BJ (cell line): ENCODE data around the gene CLC. TPM values are rescaled to one million over a fixed set of nuclear protein-coding genes. Genes with fewer than 3 reads are reported as not detected.

ENCODE experiments used
- CTCF ChIA-PET: fragments of 350-600 bp; formaldehyde crosslinking; extraction: SDS; loops from one replicate; lab custom pipeline; 2021; ENCODE audit warnings: antibody characterized with exemption, inconsistent platforms; lab: Yijun Ruan, JAX
- POLR2A ChIA-PET: fragments of 300-600 bp; sonication (Branson Sonifier 250); formaldehyde crosslinking; extraction: SDS; loops from one replicate; lab custom pipeline; 2021; ENCODE audit warnings: antibody characterized with exemption; lab: Charles Lee
- DNase-seq: peaks from one replicate; pipeline ENCODE4 v3.0.0-alpha.2; 2011; ENCODE audit warnings: low read depth
- H3K27me3 ChIP-seq: 2 replicates; pipeline ENCODE4 v1.6.0; 2011; ENCODE audit warnings: low read length; ENCODE audit not compliant: control insufficient read depth, insufficient read depth
- H3K36me3 ChIP-seq: 2 replicates; pipeline ENCODE4 v1.5.1; 2011; ENCODE audit warnings: low read length; ENCODE audit not compliant: control insufficient read depth, insufficient read depth
- H3K4me3 ChIP-seq: 2 replicates; pipeline ENCODE4 v1.5.1; 2011; ENCODE audit warnings: low read depth, mild to moderate bottlenecking, control low read depth, low read length
- polyA plus RNA-seq: library from polyadenylated mRNA; depleted of rRNA; stranded (reverse); fragments of >200 nt; gene quantifications from 2 replicates; pipeline ENCODE4 v1.2.3, GENCODE V29; 2011
- TF ChIP-seq, protein P1 (sequence below): IDR thresholded peaks from 2 replicates; pipeline ENCODE4 v1.5.1; 2011; ENCODE audit warnings: low read depth, mild to moderate bottlenecking, control low read depth, inconsistent platforms, low read length, moderate library complexity; ENCODE audit not compliant: insufficient read depth

Gene CLC
- polyA plus RNA-seq, 1 experiment: not detected

DNA sequence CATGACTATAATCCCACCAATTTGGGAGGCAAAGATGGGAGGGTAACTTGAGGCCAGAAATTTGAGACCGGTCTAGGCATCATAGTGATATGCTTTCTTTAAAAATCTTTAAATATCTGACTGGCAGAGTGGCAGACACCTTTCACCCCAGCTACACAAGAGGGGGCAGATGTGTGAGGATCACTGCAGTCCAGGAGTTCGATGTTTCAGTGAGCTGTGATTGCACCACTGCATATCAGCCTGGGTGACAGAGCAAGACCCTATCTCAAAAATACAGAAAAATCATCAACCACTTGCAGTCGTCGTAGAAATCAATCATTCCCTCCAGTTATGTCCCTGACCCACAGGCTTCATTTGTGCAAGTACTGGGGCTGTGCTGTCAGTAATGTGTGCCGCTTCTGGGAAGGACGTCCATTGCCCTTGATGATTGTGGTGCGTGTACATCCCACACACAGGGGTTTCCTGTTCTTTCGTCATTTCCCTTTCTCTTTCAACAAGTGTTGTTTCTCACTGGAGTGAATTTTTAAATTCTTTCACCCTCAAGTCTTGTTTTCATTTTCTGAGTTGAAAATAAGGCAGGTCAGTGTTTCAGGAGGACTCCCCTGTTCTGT lies 32.1 kb downstream of the CLC start:
- Histone ChIP-seq H3K4me3 (no peak overlapping the region), H3K36me3 (no peaks in the 10 kb centered on the region), H3K27me3 (no peaks in the 10 kb centered on the region)
- CTCF ChIA-PET: no interaction called here
- DNase-seq: no peak
- TF ChIP-seq, protein P1, sequence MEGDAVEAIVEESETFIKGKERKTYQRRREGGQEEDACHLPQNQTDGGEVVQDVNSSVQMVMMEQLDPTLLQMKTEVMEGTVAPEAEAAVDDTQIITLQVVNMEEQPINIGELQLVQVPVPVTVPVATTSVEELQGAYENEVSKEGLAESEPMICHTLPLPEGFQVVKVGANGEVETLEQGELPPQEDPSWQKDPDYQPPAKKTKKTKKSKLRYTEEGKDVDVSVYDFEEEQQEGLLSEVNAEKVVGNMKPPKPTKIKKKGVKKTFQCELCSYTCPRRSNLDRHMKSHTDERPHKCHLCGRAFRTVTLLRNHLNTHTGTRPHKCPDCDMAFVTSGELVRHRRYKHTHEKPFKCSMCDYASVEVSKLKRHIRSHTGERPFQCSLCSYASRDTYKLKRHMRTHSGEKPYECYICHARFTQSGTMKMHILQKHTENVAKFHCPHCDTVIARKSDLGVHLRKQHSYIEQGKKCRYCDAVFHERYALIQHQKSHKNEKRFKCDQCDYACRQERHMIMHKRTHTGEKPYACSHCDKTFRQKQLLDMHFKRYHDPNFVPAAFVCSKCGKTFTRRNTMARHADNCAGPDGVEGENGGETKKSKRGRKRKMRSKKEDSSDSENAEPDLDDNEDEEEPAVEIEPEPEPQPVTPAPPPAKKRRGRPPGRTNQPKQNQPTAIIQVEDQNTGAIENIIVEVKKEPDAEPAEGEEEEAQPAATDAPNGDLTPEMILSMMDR: no peak
- POLR2A ChIA-PET: no interaction called here

DNA sequence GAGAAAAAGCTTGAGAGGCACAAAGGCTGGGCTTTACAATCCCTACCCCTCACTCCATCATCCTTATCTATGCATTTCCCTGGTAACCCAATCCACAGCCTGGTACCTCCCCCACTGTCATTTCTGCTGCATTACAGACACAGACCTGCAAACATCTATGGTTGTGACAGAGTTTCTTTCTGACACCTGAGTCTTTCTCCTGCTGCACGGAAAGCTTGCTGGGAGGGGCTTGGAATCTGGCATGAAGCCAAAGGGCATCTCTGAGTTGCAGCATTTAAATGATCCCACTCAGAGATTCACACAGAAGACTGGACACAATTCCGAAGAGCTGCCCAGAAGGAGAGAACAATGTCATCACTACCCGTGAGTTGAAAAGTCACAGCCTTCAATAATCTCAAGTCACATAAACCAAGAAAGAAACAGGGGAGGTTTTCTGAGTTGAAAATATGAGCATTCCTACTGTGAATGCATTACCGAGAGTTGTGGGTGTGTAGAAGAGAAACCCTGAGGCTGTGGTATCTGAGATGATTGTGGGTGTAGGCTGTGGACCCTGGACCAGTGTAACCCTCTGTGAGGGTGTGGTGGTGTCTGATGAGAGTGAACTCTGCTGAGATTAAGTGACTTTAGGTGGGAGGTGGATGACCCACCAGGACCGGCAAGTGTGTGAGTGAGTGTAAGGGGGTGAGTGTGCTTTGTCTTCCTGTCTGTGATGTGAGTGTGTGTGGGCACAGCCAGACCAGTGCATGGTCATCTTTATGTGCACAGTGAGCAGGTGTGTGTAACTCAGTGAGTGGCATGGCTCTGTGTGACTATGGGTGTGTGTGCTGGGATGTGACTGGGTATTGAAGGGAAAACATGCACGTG lies 33.4 kb downstream of the CLC start, which contains the start of gene LGALS14:
Gene LGALS14 (plus strand): TSS at position 301 of the 864 bp plus-strand sequence. CDS start 48 bp downstream, at position 349.
- ChIA-PET CTCF (no interaction called here), POLR2A (no interaction called here)
- Histone ChIP-seq H3K27me3 (no peaks in the 10 kb centered on the region), H3K36me3 (no peaks in the 10 kb centered on the region), H3K4me3 (no peak within 1 kb of the TSS)
- TF ChIP-seq, protein P1: no peak
- no peak for DNase-seq

DNA sequence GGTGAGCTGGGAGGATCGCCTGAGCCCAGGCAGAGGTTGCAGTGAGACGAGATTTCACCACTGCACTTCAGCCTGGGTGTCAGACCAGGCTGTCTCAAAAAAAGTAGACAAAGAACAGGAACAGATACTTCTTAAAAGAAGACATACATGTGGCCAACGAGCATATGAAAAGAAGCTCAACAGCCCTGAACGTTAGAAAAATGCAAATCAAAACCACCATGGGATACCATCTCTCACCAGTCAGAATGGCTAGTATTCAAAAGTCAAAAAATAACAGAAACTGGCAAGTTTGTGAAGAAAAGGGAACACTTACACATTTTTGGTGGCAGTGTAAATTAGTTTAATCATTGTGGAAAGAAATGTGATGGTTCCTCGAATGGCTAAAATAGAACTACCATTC lies 36.5 kb downstream of the CLC start:
- TF ChIP-seq, protein P1: no peak
- ChIA-PET POLR2A (no interaction called here), CTCF (no interaction called here)
- Histone ChIP-seq H3K27me3 (no peaks in the 10 kb centered on the region), H3K36me3 (no peaks in the 10 kb centered on the region), H3K4me3 (no peak overlapping the region)
- DNase-seq: no peak

DNA sequence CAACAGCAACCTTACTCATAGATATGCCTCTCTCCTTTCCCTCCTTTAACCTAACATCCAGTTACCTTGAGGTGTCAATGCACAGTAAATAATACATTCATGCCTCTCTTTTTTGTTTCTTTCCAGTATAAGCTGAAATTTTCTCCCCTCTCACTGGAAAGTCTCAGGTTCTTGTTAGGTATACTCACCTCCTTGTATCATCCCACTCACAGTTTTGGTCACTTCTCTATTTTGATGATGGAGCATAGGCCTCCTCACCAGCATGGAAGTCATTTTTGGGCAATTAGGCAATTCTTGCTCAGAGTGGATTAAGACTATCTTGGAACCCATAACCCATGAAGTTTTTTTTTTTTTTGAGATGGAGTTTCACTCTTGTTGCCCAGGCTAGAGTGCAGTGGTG lies 39.3 kb downstream of the CLC start:
- Histone ChIP-seq H3K27me3 (no peaks in the 10 kb centered on the region), H3K36me3 (no peaks in the 10 kb centered on the region), H3K4me3 (no peak overlapping the region)
- DNase-seq: no peak
- TF ChIP-seq, protein P1: no peak
- CTCF ChIA-PET: no interaction called here
- POLR2A ChIA-PET: no interaction called here

DNA sequence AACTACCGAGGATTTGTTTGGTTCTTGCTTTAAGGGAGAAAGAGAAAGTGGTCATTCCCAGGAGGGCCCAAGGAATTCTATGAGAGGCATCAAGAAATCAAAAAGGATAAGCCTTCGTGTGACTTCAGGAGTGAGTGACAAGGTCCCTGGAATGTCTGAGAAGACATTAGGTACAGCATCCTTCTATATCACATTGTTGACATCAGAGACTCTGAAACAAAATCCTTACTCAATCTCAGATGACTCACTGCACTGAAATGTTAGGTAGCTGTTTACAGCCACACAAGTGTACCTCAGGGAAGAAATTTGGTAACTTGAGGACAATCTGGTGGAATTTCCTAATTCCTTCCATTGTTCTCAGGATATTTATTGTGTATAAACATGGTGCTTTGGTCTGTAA lies 41.4 kb downstream of the CLC start:
- POLR2A ChIA-PET: no interaction called here

More for the DNA sequence above, 41.4 kb downstream of the CLC start:
- Histone ChIP-seq H3K4me3 (no peak overlapping the region), H3K27me3 (no peaks in the 10 kb centered on the region), H3K36me3 (no peaks in the 10 kb centered on the region)
- CTCF ChIA-PET: no interaction called here
- TF ChIP-seq, protein P1: no peak
- no peak for DNase-seq
